HCT116 (cell line): ENCODE results near the gene SLC25A48. TPM values are rescaled to one million over a fixed set of nuclear protein-coding genes. Genes with fewer than 3 reads are reported as not detected.

Experiments
- ATAC-seq: fragments of 200-7000 bp; cut with Tn5 transposase; 2 replicates; pipeline ENCODE4 v1.9.1; 2020; ENCODE audit warnings: mild to moderate bottlenecking, moderate library complexity
- BruUV-seq: library from RNA; stranded (reverse); fragments of 400-500 nt; replicated peaks from 2 replicates; lab custom pipeline; 2021; lab: Mats Ljungman, UMichigan
- CTCF ChIA-PET: fragments of 300-600 bp; sonication (Branson Sonifier 250); formaldehyde crosslinking; loops from one replicate; lab custom pipeline; 2021; ENCODE audit warnings: antibody characterized with exemption; lab: Charles Lee
- POLR2A ChIA-PET: fragments of 300-600, 350-600 bp; sonication (Branson Sonifier 250); formaldehyde crosslinking; loops from one replicate; lab custom pipeline; 2021; ENCODE audit warnings: antibody characterized with exemption; lab: Charles Lee
- RAD21 ChIA-PET, 2 experiments: fragments of 300-600 bp; sonication (Branson Sonifier 250); formaldehyde crosslinking; loops; one replicate each; lab custom pipeline; 2023; ENCODE audit warnings: low total read pairs in 2 of 2; ENCODE audit not compliant: uncharacterized antibody in 2 of 2, unreplicated experiment in 2 of 2, low non-redundant PET in 1 of 2; lab: Charles Lee
- DNase-seq: peaks from one replicate; pipeline ENCODE4 v3.0.0-alpha.2; 2010; ENCODE audit warnings: low read depth, low spot score
- H2AFZ ChIP-seq: fragments of 200-600 bp; shearing (Covaris generic), sonication (generic); 2 replicates; pipeline ENCODE4 v1.6.1; 2017; ENCODE audit warnings: low read depth, mixed run types, mixed read lengths, antibody characterized with exemption, low read length; ENCODE audit not compliant: poor library complexity, severe bottlenecking
- H3K27ac ChIP-seq: 2 replicates; pipeline ENCODE4 v1.5.1; 2012; ENCODE audit warnings: low read depth, low read length
- H3K27me3 ChIP-seq: fragments of 200-600 bp; sonication (generic); 2 replicates; pipeline ENCODE4 v1.6.1; 2016; ENCODE audit warnings: mixed run types, low read length, mixed read lengths; ENCODE audit not compliant: insufficient read depth
- H3K36me3 ChIP-seq, 2 experiments: fragments of 200-500 bp in 1 of 2; fragments of 200-600 bp in 1 of 2; sonication (Bioruptor generic) in 1 of 2; sonication (generic) in 1 of 2; 2 replicates each; pipeline versions ENCODE4 v1.5.1 to v1.6.1; 2014 to 2016; ENCODE audit warnings: low read length in 2 of 2, inconsistent platforms in 1 of 2, mixed read lengths in 1 of 2, mixed run types in 1 of 2; ENCODE audit not compliant: insufficient read depth in 2 of 2, control insufficient read depth in 1 of 2
- H3K4me1 ChIP-seq, 2 experiments: fragments of 200-600 bp in 1 of 2; sonication (generic) in 1 of 2; 2 replicates each; pipeline versions ENCODE4 v1.5.1 to v1.6.1; 2012 to 2017; ENCODE audit warnings: low read length in 2 of 2, inconsistent platforms in 1 of 2, mild to moderate bottlenecking in 1 of 2, mixed read lengths in 1 of 2, mixed run types in 1 of 2, moderate library complexity in 1 of 2; ENCODE audit not compliant: insufficient read depth in 2 of 2, control insufficient read depth in 1 of 2
- H3K4me2 ChIP-seq: fragments of 200-600 bp; sonication (generic); 2 replicates; pipeline ENCODE4 v1.6.1; 2017; ENCODE audit warnings: mixed run types, low read length, mixed read lengths
- H3K4me3 ChIP-seq, 2 experiments: fragments of 200-600 bp in 1 of 2; sonication (generic) in 1 of 2; replicated peaks in 1 of 2; 2 replicates each; pipeline ENCODE4 v1.5.1; 2011 to 2016; ENCODE audit warnings: low read length in 2 of 2, control low read depth in 1 of 2, low read depth in 1 of 2, mild to moderate bottlenecking in 1 of 2, mixed read lengths in 1 of 2, mixed run types in 1 of 2
- H3K79me2 ChIP-seq: fragments of 200-600 bp; sonication (generic); 2 replicates; pipeline ENCODE4 v1.6.1; 2017; ENCODE audit warnings: mild to moderate bottlenecking, mixed run types, low read length, moderate library complexity, mixed read lengths; ENCODE audit not compliant: insufficient read depth
- H3K9ac ChIP-seq: fragments of 200-600 bp; sonication (generic); 2 replicates; pipeline ENCODE4 v1.6.1; 2016; ENCODE audit warnings: low read length, mixed read lengths
- H3K9me2 ChIP-seq: fragments of 200-600 bp; sonication (generic), shearing (Covaris generic); 2 replicates; pipeline ENCODE4 v1.6.1; 2017; ENCODE audit warnings: mixed run types, mild to moderate bottlenecking, moderate library complexity; ENCODE audit not compliant: insufficient read depth
- H3K9me3 ChIP-seq, 2 experiments: fragments of 200-500 bp in 1 of 2; fragments of 200-600 bp in 1 of 2; sonication (Bioruptor generic) in 1 of 2; sonication (generic) in 1 of 2; 2 replicates each; pipeline ENCODE4 v1.6.1; 2014 to 2017; ENCODE audit warnings: low read length in 2 of 2, mixed read lengths in 2 of 2, inconsistent platforms in 1 of 2, low read depth in 1 of 2, mild to moderate bottlenecking in 1 of 2, mixed run types in 1 of 2, moderate library complexity in 1 of 2; ENCODE audit not compliant: control insufficient read depth in 1 of 2, insufficient read depth in 1 of 2
- H4K20me1 ChIP-seq: fragments of 200-600 bp; sonication (generic), shearing (Covaris generic); 2 replicates; pipeline ENCODE4 v1.6.1; 2017; ENCODE audit warnings: mixed run types, mild to moderate bottlenecking, moderate library complexity; ENCODE audit not compliant: insufficient read depth
- CBX3 ChIP-seq: IDR thresholded peaks from 2 replicates; pipeline ENCODE4 v1.6.1; 2012; ENCODE audit warnings: low read depth
- EGR1 ChIP-seq: IDR thresholded peaks from 2 replicates; pipeline ENCODE4 v1.6.1; 2012; ENCODE audit warnings: low read depth
- ELF1 ChIP-seq: IDR thresholded peaks from 2 replicates; pipeline ENCODE4 v1.6.1; 2012; ENCODE audit warnings: low read depth, borderline replicate concordance
- EZH2 ChIP-seq: fragments of 200-600 bp; sonication (generic); IDR thresholded peaks from 2 replicates; pipeline ENCODE4 v1.6.1; 2017; ENCODE audit warnings: antibody characterized with exemption, mixed run types
- EZH2phosphoT487 ChIP-seq: fragments of 200-600 bp; IDR thresholded peaks from 2 replicates; pipeline ENCODE4 v1.6.1; 2018; ENCODE audit warnings: antibody characterized with exemption, borderline replicate concordance
- FOSL1 ChIP-seq: IDR thresholded peaks from 2 replicates; pipeline ENCODE4 v1.6.1; 2012; ENCODE audit warnings: low read depth
- MAX ChIP-seq: IDR thresholded peaks from 2 replicates; pipeline ENCODE4 v1.6.1; 2012
- POLR2A ChIP-seq: IDR thresholded peaks from 2 replicates; pipeline ENCODE4 v1.7.0; 2011; ENCODE audit warnings: borderline replicate concordance; ENCODE audit not compliant: insufficient read depth, insufficient read length; ENCODE audit errors: extremely low read depth
- POLR2AphosphoS5 ChIP-seq: IDR thresholded peaks from 2 replicates; pipeline ENCODE4 v1.6.1; 2011; ENCODE audit warnings: mild to moderate bottlenecking, low read depth, low read length, moderate library complexity
- RAD21 ChIP-seq: IDR thresholded peaks from 2 replicates; pipeline ENCODE4 v1.6.1; 2012; ENCODE audit warnings: low read depth, mild to moderate bottlenecking
- REST ChIP-seq: IDR thresholded peaks from 2 replicates; pipeline ENCODE4 v1.6.1; 2012; ENCODE audit warnings: low read depth
- SIN3A ChIP-seq: IDR thresholded peaks from 2 replicates; pipeline ENCODE4 v1.6.1; 2012; ENCODE audit warnings: low read depth
- SP1 ChIP-seq: IDR thresholded peaks from 2 replicates; pipeline ENCODE4 v1.6.1; 2012; ENCODE audit warnings: low read depth
- SRF ChIP-seq: IDR thresholded peaks from 2 replicates; pipeline ENCODE4 v1.6.1; 2012; ENCODE audit warnings: low read depth
- TCF7L2 ChIP-seq: IDR thresholded peaks from 2 replicates; pipeline ENCODE4 v1.7.0; 2011; ENCODE audit warnings: borderline replicate concordance, inconsistent platforms; ENCODE audit not compliant: insufficient read depth, insufficient read length; ENCODE audit errors: extremely low read depth
- YY1 ChIP-seq: IDR thresholded peaks from 2 replicates; pipeline ENCODE4 v1.6.1; 2011; ENCODE audit warnings: low read length, low read depth, moderate library complexity, mild to moderate bottlenecking; ENCODE audit not compliant: insufficient replicate concordance; ENCODE audit errors: extremely low read depth
- ZBTB33 ChIP-seq: IDR thresholded peaks from 2 replicates; pipeline ENCODE4 v1.6.1; 2011; ENCODE audit warnings: mild to moderate bottlenecking, low read length, moderate library complexity; ENCODE audit not compliant: insufficient replicate concordance; ENCODE audit errors: extremely low read depth
- ZNF274 ChIP-seq: fragments of 200-500 bp; sonication (Bioruptor generic); IDR thresholded peaks from 2 replicates; pipeline ENCODE4 v1.6.1; 2014; ENCODE audit warnings: mild to moderate bottlenecking, low read depth, low read length, inconsistent platforms
- intact Hi-C: fragments of 100-400 bp; cut with micrococcal nuclease; formaldehyde crosslinking; loops from 2 replicates; pipeline ENCODE4 v1.10.0; 2022
- total RNA-seq: library from RNA; stranded (reverse); gene quantifications from one replicate; pipeline ENCODE4 v1.2.1, GENCODE V29; 2021; ENCODE audit not compliant: unreplicated experiment

SLC25A48 gene
- total RNA-seq, 1 experiment from 2014 or later = 2.8 TPM

DNA sequence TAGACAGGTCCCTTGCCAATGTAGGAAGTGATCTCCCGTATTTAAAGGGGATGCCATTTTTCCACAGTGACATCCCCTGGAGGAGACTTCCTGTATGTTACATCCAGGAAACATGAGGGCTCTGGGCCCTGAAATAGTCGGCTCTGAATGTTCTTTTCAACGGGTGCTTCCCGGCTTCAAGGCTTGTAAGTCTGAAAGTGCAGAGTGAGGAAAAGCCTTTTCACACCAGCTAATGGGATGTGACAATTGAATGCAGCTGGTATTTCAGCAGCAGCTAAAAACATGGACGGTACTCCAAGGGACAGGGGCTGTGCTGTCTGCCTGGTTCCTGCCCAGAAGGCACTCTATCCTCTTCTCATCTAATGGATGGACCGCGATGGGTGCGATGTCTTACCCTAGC lies 59.8 kb downstream of the SLC25A48 start:
- Histone ChIP-seq H3K4me3 (no peak overlapping the region), H3K4me2 (no peak overlapping the region), H4K20me1 (no peaks in the 10 kb centered on the region), H3K9me3 (no peaks in the 10 kb centered on the region), H3K4me1 (no peaks in the 10 kb centered on the region)
- POLR2A ChIA-PET = no interaction called here
- ATAC-seq = no peak
- TF ChIP-seq REST (no peak), YY1 (no peak), EGR1 (no peak), TCF7L2 (no peak), ZBTB33 (no peak), SIN3A (no peak), SP1 (no peak), POLR2A (no peak), CBX3 (no peak), POLR2AphosphoS5 (no peak), FOSL1 (no peak), EZH2phosphoT487 (no peak), ZNF274 (no peak), MAX (no peak), EZH2 (no peak), RAD21 (no peak), SRF (no peak), ELF1 (no peak)
- TF ChIP-seq, all 23 proteins: peak for 0
- DNase-seq = no peak
- Histone ChIP-seq H3K9ac (no peak overlapping the region), H3K79me2 (no peaks in the 10 kb centered on the region), H2AFZ (no peak overlapping the region), H3K9me2 (no peaks in the 10 kb centered on the region), H3K27me3 (peaks cover 33% of the 10 kb centered on the region), H3K27ac (no peak overlapping the region), H3K36me3 (no peaks in the 10 kb centered on the region)
- no TSS peak for BruUV-seq
- ChIA-PET CTCF (interaction anchor here (1.9 kb wide), 1 partner anchor 164 kb away, joined by 6 read pairs; no protein-coding TSS in a partner anchor), RAD21 (no interaction called here)
- intact Hi-C loops = no loop called here
